A549 (cell line): ENCODE measurements around the gene RAD23B. TPM values are rescaled to one million over a fixed set of nuclear protein-coding genes. Genes with fewer than 3 reads are reported as not detected.

ENCODE experiments used
- ATAC-seq, 2 experiments: fragments of 200-7000 bp in 1 of 2; fragments of >200 bp in 1 of 2; cut with Nextera tagmentation in 1 of 2; cut with Tn5 transposase in 1 of 2; 3 replicates each; pipeline versions ENCODE4 v1.8.0 to v1.9.1; 2018 to 2020; ENCODE audit warnings: mild to moderate bottlenecking in 1 of 2, moderate library complexity in 1 of 2
- CTCF ChIA-PET: fragments of 300-600 bp; sonication (Branson Sonifier 250); formaldehyde crosslinking; extraction: SDS; loops from one replicate; lab custom pipeline; 2021; ENCODE audit warnings: antibody characterized with exemption, inconsistent platforms; lab: Yijun Ruan, JAX
- POLR2A ChIA-PET: fragments of 350-600 bp; formaldehyde crosslinking; extraction: SDS; loops from one replicate; lab custom pipeline; 2021; ENCODE audit warnings: antibody characterized with exemption, inconsistent platforms; lab: Yijun Ruan, JAX
- DNase-seq, 2 experiments: peaks; one replicate each; pipeline versions ENCODE4 v3.0.0 to v3.0.0-alpha.2; 2011 to 2016; ENCODE audit warnings: low read depth in 1 of 2, low spot score in 1 of 2
- FAIRE-seq: peaks from 2 replicates; lab custom pipeline; 2011; peaks lifted over from hg19 to GRCh38; lab: Jason Lieb, UNC
- H3K27ac ChIP-seq, 2 experiments: fragments of >200 bp; sonication (Bioruptor Twin); formaldehyde crosslinking; 3 replicates each; pipeline ENCODE4 v1.5.1; 2016 to 2017
- H3K4me1 ChIP-seq: fragments of >200 bp; sonication (Bioruptor Twin); formaldehyde crosslinking; 3 replicates; pipeline ENCODE4 v1.6.1; 2016
- H3K4me2 ChIP-seq: fragments of >200 bp; sonication (Bioruptor Twin); formaldehyde crosslinking; 3 replicates; pipeline ENCODE4 v1.6.1; 2016
- H3K4me3 ChIP-seq: fragments of >200 bp; sonication (Bioruptor Twin); formaldehyde crosslinking; 3 replicates; pipeline ENCODE4 v1.5.1; 2016
- H3K9me3 ChIP-seq: fragments of >200 bp; sonication (Bioruptor Twin); formaldehyde crosslinking; 3 replicates; pipeline ENCODE4 v1.6.1; 2016
- ATOH8 ChIP-seq: fragments of 250-450 bp; sonication (Bioruptor Pico); IDR thresholded peaks from 2 replicates; pipeline ENCODE4 v1.5.0; 2020; ENCODE audit warnings: low read depth, mild to moderate bottlenecking, moderate library complexity
- BHLHE40 ChIP-seq: IDR thresholded peaks from 2 replicates; pipeline ENCODE4 v1.6.1; 2012; ENCODE audit warnings: low read depth, low read length, inconsistent platforms
- CBX2 ChIP-seq: fragments of 200-600 bp; sonication (generic); IDR thresholded peaks from 2 replicates; pipeline ENCODE4 v1.6.1; 2016; ENCODE audit warnings: low read depth, mild to moderate bottlenecking, borderline replicate concordance
- CBX8 ChIP-seq: fragments of 200-600 bp; sonication (generic); IDR thresholded peaks from 2 replicates; pipeline ENCODE4 v1.6.1; 2016
- CHD2 ChIP-seq: fragments of 150-350 bp; IDR thresholded peaks from 2 replicates; pipeline ENCODE4 v1.6.1; 2014; ENCODE audit warnings: low read length; ENCODE audit not compliant: partially characterized antibody
- CHD4 ChIP-seq: fragments of 200-600 bp; sonication (generic); IDR thresholded peaks from 2 replicates; pipeline ENCODE4 v1.6.1; 2016; ENCODE audit warnings: antibody characterized with exemption, mild to moderate bottlenecking, borderline replicate concordance
- EHF ChIP-seq: fragments of 250-450 bp; sonication (Bioruptor Pico); IDR thresholded peaks from 2 replicates; pipeline ENCODE4 v1.5.0; 2020; ENCODE audit warnings: mild to moderate bottlenecking
- FOSL2 ChIP-seq, 2 experiments: fragments of 450-650 bp in 1 of 2; fragments of >200 bp in 1 of 2; sonication (Bioruptor Twin) in 1 of 2; formaldehyde crosslinking; IDR thresholded peaks; 2 replicates each; pipeline versions ENCODE4 v1.5.0 to v1.6.1; 2016 to 2020; ENCODE audit warnings: mild to moderate bottlenecking in 1 of 2, moderate library complexity in 1 of 2
- GATA3 ChIP-seq: IDR thresholded peaks from 2 replicates; pipeline ENCODE4 v1.6.1; 2012; ENCODE audit warnings: borderline replicate concordance
- HOXA7 ChIP-seq: fragments of 250-450 bp; sonication (Bioruptor Pico); IDR thresholded peaks from 2 replicates; pipeline ENCODE4 v1.5.0; 2020; ENCODE audit warnings: mild to moderate bottlenecking, moderate library complexity
- HOXB13 ChIP-seq: fragments of 250-450 bp; sonication (Bioruptor Pico); IDR thresholded peaks from 2 replicates; pipeline ENCODE4 v1.5.0; 2020; ENCODE audit warnings: low read depth, mild to moderate bottlenecking, moderate library complexity
- JUNB ChIP-seq: fragments of >200 bp; sonication (Bioruptor Twin); formaldehyde crosslinking; IDR thresholded peaks from 2 replicates; pipeline ENCODE4 v1.6.1; 2016
- KDM5A ChIP-seq: fragments of 200-600 bp; sonication (generic); IDR thresholded peaks from 2 replicates; pipeline ENCODE4 v1.6.1; 2016; ENCODE audit warnings: antibody characterized with exemption, mild to moderate bottlenecking
- MAFK ChIP-seq: fragments of 450-650 bp; IDR thresholded peaks from 2 replicates; pipeline ENCODE4 v1.6.1; 2014; ENCODE audit not compliant: partially characterized antibody
- MAX ChIP-seq: IDR thresholded peaks from 2 replicates; pipeline ENCODE4 v1.6.1; 2012
- NPAS2 ChIP-seq: fragments of 250-450 bp; sonication (Bioruptor Pico); IDR thresholded peaks from 2 replicates; pipeline ENCODE4 v1.8.0; 2022; ENCODE audit warnings: mild to moderate bottlenecking, moderate library complexity, borderline replicate concordance
- NR3C1 ChIP-seq: fragments of >200 bp; sonication (Bioruptor Twin); formaldehyde crosslinking; IDR thresholded peaks from 3 replicates; pipeline ENCODE4 v1.6.1; 2017
- PBX3 ChIP-seq: IDR thresholded peaks from 2 replicates; pipeline ENCODE4 v1.6.1; 2012
- PHF8 ChIP-seq: fragments of 200-600 bp; sonication (generic); IDR thresholded peaks from 2 replicates; pipeline ENCODE4 v1.6.1; 2016; ENCODE audit warnings: low read depth, mild to moderate bottlenecking, antibody characterized with exemption, moderate library complexity, borderline replicate concordance
- POLR2A ChIP-seq: IDR thresholded peaks from 2 replicates; pipeline ENCODE4 v1.6.1; 2012; ENCODE audit warnings: mild to moderate bottlenecking, low read length
- POLR2AphosphoS2 ChIP-seq: conservative IDR thresholded peaks from 2 replicates; pipeline ENCODE4 v1.6.1; 2012; ENCODE audit warnings: low read length, improper control_type of control experiment, inconsistent platforms
- RAD21 ChIP-seq, 2 experiments: fragments of >200 bp in 1 of 2; sonication (Bioruptor Twin) in 1 of 2; formaldehyde crosslinking in 1 of 2; IDR thresholded peaks in 1 of 2; conservative IDR thresholded peaks in 1 of 2; 2 replicates in 1 of 2; 3 replicates in 1 of 2; pipeline ENCODE4 v1.6.1; 2012 to 2018; ENCODE audit warnings: inconsistent platforms in 1 of 2
- RARB ChIP-seq: fragments of 250-450 bp; sonication (Bioruptor Pico); IDR thresholded peaks from 2 replicates; pipeline ENCODE4 v1.8.0; 2021; ENCODE audit warnings: mild to moderate bottlenecking, moderate library complexity
- RNF2 ChIP-seq: fragments of 200-600 bp; sonication (generic); IDR thresholded peaks from 2 replicates; pipeline ENCODE4 v1.6.1; 2016; ENCODE audit warnings: low read depth, mild to moderate bottlenecking, antibody characterized with exemption, moderate library complexity, borderline replicate concordance
- SMC3 ChIP-seq: fragments of >200 bp; sonication (Bioruptor Twin); formaldehyde crosslinking; IDR thresholded peaks from 3 replicates; pipeline ENCODE4 v1.6.1; 2018; ENCODE audit warnings: inconsistent platforms
- SREBF2 ChIP-seq: fragments of 450-650 bp; IDR thresholded peaks from 2 replicates; pipeline ENCODE4 v1.6.1; 2014; ENCODE audit warnings: mild to moderate bottlenecking, moderate library complexity
- TFCP2L1 ChIP-seq: fragments of 250-450 bp; sonication (Bioruptor Pico); IDR thresholded peaks from 2 replicates; pipeline ENCODE4 v1.5.0; 2021; ENCODE audit warnings: mild to moderate bottlenecking
- ZC3H11A ChIP-seq: fragments of 450-650 bp; IDR thresholded peaks from 2 replicates; pipeline ENCODE4 v1.6.1; 2014; ENCODE audit warnings: antibody characterized with exemption, mild to moderate bottlenecking
- ZFP36 ChIP-seq: fragments of 450-650 bp; IDR thresholded peaks from 2 replicates; pipeline ENCODE4 v1.6.1; 2014; ENCODE audit warnings: borderline replicate concordance; ENCODE audit not compliant: partially characterized antibody
- ZNF302 ChIP-seq: fragments of 250-450 bp; sonication (Bioruptor Pico); IDR thresholded peaks from 2 replicates; pipeline ENCODE4 v1.9.0; 2021; ENCODE audit warnings: inconsistent platforms, mild to moderate bottlenecking, moderate library complexity
- ZSCAN20 ChIP-seq: fragments of 250-450 bp; sonication (Bioruptor Pico); IDR thresholded peaks from 2 replicates; pipeline ENCODE4 v1.8.0; 2022; ENCODE audit warnings: mild to moderate bottlenecking, moderate library complexity
- WGBS: methylation state at CpG from one replicate; pipeline ENCODE4 v1.1.6; 2017; ENCODE audit errors: missing lambda C conversion rate; 5-methylcytosine and 5-hydroxymethylcytosine counted together
- polyA plus RNA-seq, 4 experiments: library from polyadenylated mRNA; depleted of rRNA in 3 of 4; stranded (reverse); fragments of >200 nt; fragmentation: RNase III in 1 of 4; extraction: RNeasy Plus Mini Kit Qiagen cat#74134 plus additional on column Dnase treatment in 1 of 4; gene quantifications; 2 replicates in 3 of 4; 3 replicates in 1 of 4; pipeline ENCODE4 v1.2.3, GENCODE V29; 2011 to 2017
- TF ChIP-seq, protein P1 (sequence below): fragments of 150-350 bp; IDR thresholded peaks from 2 replicates; pipeline ENCODE4 v1.6.1; 2014; ENCODE audit warnings: low read depth, mild to moderate bottlenecking, low read length

Gene RAD23B
- polyA plus RNA-seq, 2 of the 4 experiments (the other 2 are of a cell fraction), result 136 to 195 TPM

- DNase-seq (no peak), ATAC-seq (no peak), FAIRE-seq (no peak)
- H3K4me1 ChIP-seq, result no peaks in the 10 kb centered on the region
- CTCF ChIA-PET, result interaction anchor here (0.7 to 1.5 kb wide), 6 partner anchors 18 to 209 kb away, joined by 3 to 5 read pairs (median 3); no protein-coding TSS in a partner anchor
- TF ChIP-seq POLR2AphosphoS2 (no peak), HOXA7 (CRISPR knock-in tag) (no peak), NPAS2 (no peak), TFCP2L1 (CRISPR knock-in tag) (no peak), CBX2 (no peak), CHD4 (no peak)
- TF ChIP-seq, all 56 proteins: peak for 0
- 45% methylated on average over 3 of the region's 3 CpGs for WGBS
- Histone ChIP-seq H3K9me3 (no peaks in the 10 kb centered on the region), H3K4me3 (no peak overlapping the region), H3K27ac (no peak overlapping the region), H3K4me2 (no peak overlapping the region)
- POLR2A ChIA-PET, result no interaction called here
These were observed 47.2 kb upstream of the RAD23B start for GRCh38 chr9:107235765-107236442.

DNA sequence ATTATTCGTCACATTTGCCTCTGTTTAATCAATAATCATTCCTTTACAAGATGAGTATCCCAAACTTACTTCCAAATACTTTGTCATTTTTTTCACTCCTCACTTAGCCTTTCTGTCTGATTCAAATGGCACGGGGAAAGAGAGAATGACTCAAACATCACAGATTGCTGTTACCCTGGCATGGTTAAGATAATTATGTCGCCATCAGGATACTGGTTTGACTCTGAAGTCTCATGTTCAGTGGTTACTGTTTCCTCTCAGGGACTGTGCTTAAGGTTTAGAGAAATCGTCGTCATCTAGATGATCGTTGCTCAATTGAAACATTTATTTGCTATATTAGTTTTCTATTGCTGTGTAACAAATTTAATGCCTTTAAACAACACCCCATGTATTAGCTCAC is 45.2 kb upstream of the RAD23B start:
- FAIRE-seq, result no peak
- Histone ChIP-seq H3K27ac (no peak overlapping the region), H3K4me2 (no peak overlapping the region), H3K4me3 (no peak overlapping the region), H3K9me3 (no peaks in the 10 kb centered on the region), H3K4me1 (0 out of 3 replicates have a peak, but pooled peaks cover 2% of the 10 kb centered on the region)
- TF ChIP-seq CBX2 (no peak), RNF2 (no peak), MAFK (no peak), ZSCAN20 (no peak), POLR2A (no peak), JUNB (no peak), PBX3 (no peak), EHF (CRISPR knock-in tag) (no peak), GATA3 (no peak), ATOH8 (CRISPR knock-in tag) (no peak), ZC3H11A (no peak), NR3C1 (no peak)
- no peak for DNase-seq
- CTCF ChIA-PET, result interaction anchor here (2.0 kb wide), 1 partner anchor 103 kb away, joined by 7 read pairs; no protein-coding TSS in a partner anchor
- POLR2A ChIA-PET, result no interaction called here
- ATAC-seq, result no peak
- 63% methylated on average over 6 of the region's 6 CpGs for WGBS

GRCh38 chr9:107239474-107239873 is 43.6 kb upstream of the RAD23B start:
- CTCF ChIA-PET, result interaction anchor here (0.7 to 3.0 kb wide), 7 partner anchors 8 to 102 kb away, joined by 3 to 16 read pairs (median 3); no protein-coding TSS in a partner anchor

DNA sequence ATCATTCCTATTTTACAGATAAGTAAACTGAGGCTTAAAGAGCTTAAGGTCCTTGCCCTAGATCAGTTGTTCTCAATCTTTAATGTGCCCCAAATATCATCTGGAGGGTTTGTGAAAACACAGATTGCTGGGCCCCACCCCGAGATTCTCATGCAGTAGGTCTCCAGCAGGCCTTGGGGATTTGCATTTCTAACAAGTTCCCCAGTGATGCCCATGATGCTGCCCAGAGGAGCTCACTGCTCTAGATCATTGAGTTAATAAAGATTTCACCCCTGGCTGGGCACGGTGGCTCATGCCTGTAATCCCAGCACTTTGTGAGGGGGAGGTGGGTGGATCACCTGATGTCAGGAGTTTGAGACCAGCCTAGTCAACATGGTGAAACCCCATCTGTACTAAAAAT is 42.8 kb upstream of the RAD23B start:
- no peaks in the 10 kb centered on the region for H3K9me3 ChIP-seq
- no peak overlapping the region for H3K27ac ChIP-seq
- peaks cover 16% of the 10 kb centered on the region; the same call in 2 of the 3 replicates for H3K4me1 ChIP-seq
- WGBS, result 53% methylated on average over 2 of the region's 2 CpGs
- no peak for FAIRE-seq
- ChIA-PET POLR2A (no interaction called here), CTCF (interaction anchor here (0.7 to 3.0 kb wide), 9 partner anchors 9 to 101 kb away, joined by 3 to 16 read pairs (median 3); no protein-coding TSS in a partner anchor)
- no peak for DNase-seq
- ATAC-seq, result no peak
- TF ChIP-seq HOXB13 (CRISPR knock-in tag), result no peak
- no peak for TF ChIP-seq MAX
- no peak for TF ChIP-seq SREBF2
- no peak for TF ChIP-seq CHD2
- TF ChIP-seq, protein P1, sequence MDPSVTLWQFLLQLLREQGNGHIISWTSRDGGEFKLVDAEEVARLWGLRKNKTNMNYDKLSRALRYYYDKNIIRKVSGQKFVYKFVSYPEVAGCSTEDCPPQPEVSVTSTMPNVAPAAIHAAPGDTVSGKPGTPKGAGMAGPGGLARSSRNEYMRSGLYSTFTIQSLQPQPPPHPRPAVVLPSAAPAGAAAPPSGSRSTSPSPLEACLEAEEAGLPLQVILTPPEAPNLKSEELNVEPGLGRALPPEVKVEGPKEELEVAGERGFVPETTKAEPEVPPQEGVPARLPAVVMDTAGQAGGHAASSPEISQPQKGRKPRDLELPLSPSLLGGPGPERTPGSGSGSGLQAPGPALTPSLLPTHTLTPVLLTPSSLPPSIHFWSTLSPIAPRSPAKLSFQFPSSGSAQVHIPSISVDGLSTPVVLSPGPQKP, result no peak
- TF ChIP-seq CBX8, result no peak
- no peak for TF ChIP-seq PHF8
- no peak for TF ChIP-seq EHF (CRISPR knock-in tag)
- TF ChIP-seq KDM5A, result no peak
- no peak for TF ChIP-seq POLR2AphosphoS2
- no peak for TF ChIP-seq BHLHE40
- no peak for TF ChIP-seq FOSL2 (IDR thresholded peaks at IDR 0.05)
- no peak for TF ChIP-seq FOSL2 (CRISPR knock-in tag; IDR thresholded peaks at IDR 0.05)
- TF ChIP-seq RARB, result no peak
- no peak overlapping the region for H3K4me2 ChIP-seq
- H3K4me3 ChIP-seq, result no peak overlapping the region

More at GRCh38 chr9:107239474-107239873, 43.6 kb upstream of the RAD23B start:
- DNase-seq (no peak), ATAC-seq (no peak), FAIRE-seq (no peak)
- Histone ChIP-seq H3K4me3 (no peak overlapping the region), H3K9me3 (no peaks in the 10 kb centered on the region), H3K27ac (no peak overlapping the region), H3K4me1 (peaks cover 16% of the 10 kb centered on the region; the same call in 2 of the 3 replicates), H3K4me2 (no peak overlapping the region)
- WGBS, result 58% methylated on average over 2 of the region's 2 CpGs
- POLR2A ChIA-PET, result interaction anchor here (1.2 kb wide), 1 partner anchor 26 kb away, joined by 3 read pairs; no protein-coding TSS in a partner anchor
- TF ChIP-seq ZFP36 (no peak), ZNF302 (CRISPR knock-in tag) (no peak), JUNB (no peak), HOXA7 (CRISPR knock-in tag) (no peak), SMC3 (0 out of 3 replicates have a peak, but pooled peaks have one; percentile 19), RAD21 (conservative IDR thresholded peaks at IDR 0.05 in 1 of 2, IDR thresholded peaks at IDR 0.05 in 1 of 2) (peak; percentile 27 to 32; a peak in 3 of 5 replicates)
